ENCODE measurements around the gene C10orf95. TPM values are rescaled to one million over a fixed set of nuclear protein-coding genes. Genes with fewer than 3 reads are reported as not detected.

The C10orf95 gene
- total and polyA plus RNA-seq, 10 of the 15 experiments (the other 5 are each of a cell fraction or from before 2014, with no cell fraction given) = 0.06 to 1.1 (median 0.31) TPM

DNA sequence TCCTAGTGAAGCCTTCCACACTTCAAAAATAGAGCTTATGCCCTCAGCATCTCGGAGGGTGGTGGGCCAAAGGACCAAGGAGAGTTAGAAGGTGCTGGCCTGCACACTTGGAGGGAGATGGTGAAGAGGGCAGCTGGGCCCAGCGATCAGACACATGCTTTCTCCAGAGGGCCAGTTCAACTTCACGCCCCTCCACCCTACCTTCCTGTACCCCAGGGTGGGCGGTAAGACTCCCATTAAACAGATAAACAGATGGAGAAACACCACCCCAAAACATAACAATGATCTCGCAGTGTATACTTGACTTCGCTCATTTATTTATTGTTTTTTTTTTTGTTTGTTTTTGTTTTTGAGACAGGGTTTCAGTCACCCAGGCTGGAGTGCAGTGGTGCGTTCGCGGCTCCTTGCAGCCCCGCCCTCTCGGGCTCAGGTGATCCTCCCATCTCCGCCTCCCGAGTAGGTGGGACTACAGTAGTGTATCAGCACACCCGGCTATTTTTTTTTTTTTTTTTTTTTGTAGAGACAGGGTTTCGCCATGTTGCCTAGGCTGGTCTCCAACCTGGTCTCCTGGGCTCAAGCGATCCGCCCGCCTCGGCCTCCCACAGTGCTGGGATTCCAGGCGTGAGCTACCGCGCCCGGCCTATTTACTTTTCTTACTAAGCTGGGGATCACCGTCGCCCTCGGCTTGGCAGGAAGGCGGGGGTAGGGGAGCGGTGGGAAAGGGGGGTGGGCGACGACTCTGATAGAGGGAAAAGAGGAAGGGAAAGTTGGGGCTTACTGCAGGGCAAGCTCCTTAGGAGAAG, 1.8 kb downstream of the C10orf95 start (continued):
- 0 out of 2 replicates have a peak, but pooled peaks have one; percentile 42 for TF ChIP-seq MLLT1 (IDR thresholded peaks at IDR 0.05)
- TF ChIP-seq SMARCA5 (IDR thresholded peaks at IDR 0.05) = no peak
- 0 out of 2 replicates have a peak, but pooled peaks have one; percentile 42 for TF ChIP-seq SIN3A (IDR thresholded peaks at IDR 0.05; ENCODE audit: low read depth, low read length)
- TF ChIP-seq NFYA (IDR thresholded peaks at IDR 0.05; ENCODE audit: borderline replicate concordance, low read depth, low read length) = no peak
- peak; percentile 35; the same call in 1 of the 2 replicates for TF ChIP-seq SREBF1 (IDR thresholded peaks at IDR 0.05; ENCODE audit: low read length)
- TF ChIP-seq YY1 (IDR thresholded peaks at IDR 0.05; ENCODE audit: low read depth, low read length) = peak; percentile 74

DNA sequence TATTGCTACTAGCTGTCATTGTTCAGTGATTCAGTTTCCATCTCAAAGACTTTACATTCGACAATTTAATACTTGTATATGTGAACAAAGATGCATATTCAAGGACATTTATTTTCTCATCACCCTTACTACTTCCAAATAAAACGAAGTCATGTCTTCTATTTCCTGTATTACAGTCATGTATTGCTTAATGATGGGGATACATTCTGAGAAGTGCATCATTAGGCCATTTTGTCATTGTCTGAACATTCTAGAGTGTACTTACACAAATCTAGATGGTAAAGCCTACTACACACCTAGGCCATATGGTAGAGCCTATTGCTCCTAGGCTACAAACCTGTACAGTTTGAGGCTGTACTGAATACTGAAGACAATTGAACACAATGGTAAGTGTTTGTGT, 6.5 kb downstream of the C10orf95 start:
- no peak for FAIRE-seq
- in situ Hi-C loops (cut with MboI) (no loop called here), intact Hi-C loops (cut with micrococcal nuclease; ENCODE audit: unreplicated experiment) (no loop called here)
- Histone ChIP-seq H3K9me3 (replicated peaks; ENCODE audit: control insufficient read depth, insufficient read depth, low read length) (no peaks in the 10 kb centered on the region), H4K20me1 (ENCODE audit: control insufficient read depth, insufficient read depth) (no peaks in the 10 kb centered on the region), H3K9ac (ENCODE audit: control insufficient read depth, insufficient read depth, low read length) (no peak overlapping the region), H3K36me3 (ENCODE audit: control insufficient read depth in 2 of 2, insufficient read depth in 2 of 2, low read length in 1 of 2) (no peaks in the 10 kb centered on the region), H3K4me1 (ENCODE audit: control insufficient read depth, insufficient read depth, low read length) (peaks cover 5% of the 10 kb centered on the region), H3K27ac (ENCODE audit: control insufficient read depth, insufficient read depth) (no peak overlapping the region), H2AFZ (ENCODE audit: control insufficient read depth, low read depth, low read length) (no peak overlapping the region), H3K27me3 (replicated peaks in 1 of 2; ENCODE audit: control insufficient read depth in 2 of 2, insufficient read depth in 2 of 2, low read length in 1 of 2) (no peaks in the 10 kb centered on the region), H3K4me2 (ENCODE audit: control insufficient read depth, insufficient read depth) (no peak overlapping the region), H3K4me3 (no peak overlapping the region), H3K79me2 (ENCODE audit: control insufficient read depth, insufficient read depth, low read length) (no peaks in the 10 kb centered on the region; the same call in 1 of the 2 replicates)
- RAD21 ChIA-PET (ENCODE audit: unreplicated experiment) = no interaction called here
- TF ChIP-seq NFYA (IDR thresholded peaks at IDR 0.05; ENCODE audit: borderline replicate concordance, low read depth, low read length) (no peak), SP1 (IDR thresholded peaks at IDR 0.05; ENCODE audit: low read depth, low read length) (no peak)
- SMC1A ChIA-PET (ENCODE audit: uncharacterized antibody, unreplicated experiment) = no interaction called here
- no peak for DNase-seq (ENCODE audit: low read depth, low spot score)
- ATAC-seq = no peak
- 21% methylated on average over 2 of the region's 2 CpGs for WGBS (ENCODE audit: insufficient coverage, insufficient replicate concordance, low lambda C conversion rate, missing lambda C conversion rate)
- POLR2A ChIA-PET = no interaction called here
- CTCF ChIA-PET = no interaction called here
- no TSS peak for BruUV-seq (replicated peaks)
